Measurements from ENCODE around the gene DHCR7. TPM values are rescaled to one million over a fixed set of nuclear protein-coding genes. Genes with fewer than 3 reads are reported as not detected.

Gene DHCR7
- total and polyA plus RNA-seq, 2 experiments from 2014 or later, result 140 to 303 TPM

DNA sequence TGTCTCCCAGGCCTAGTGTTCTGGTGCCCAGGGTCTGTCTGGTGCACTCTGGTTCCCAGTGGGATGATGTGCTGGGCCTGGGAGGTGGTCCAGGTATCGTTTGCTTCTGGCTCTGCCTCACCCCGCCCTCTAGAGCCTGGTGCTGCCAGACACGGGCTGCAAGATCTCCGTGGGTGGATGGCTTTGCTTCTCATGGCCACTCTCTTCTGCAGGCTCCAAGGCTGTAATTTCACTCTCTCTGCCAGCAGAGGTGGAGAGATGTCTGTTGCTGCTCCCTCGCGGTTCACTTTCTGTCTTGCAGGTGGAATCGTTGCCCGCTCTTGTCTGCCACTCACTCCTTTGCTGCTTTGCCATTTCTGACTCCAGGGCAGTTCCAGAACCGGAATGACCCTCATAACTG, 18.2 kb upstream of the DHCR7 start:
- no peaks in the 10 kb centered on the region for H3K27me3 ChIP-seq
- WGBS (ENCODE audit: low lambda C conversion rate, missing lambda C conversion rate), result 89% methylated on average over 9 of the region's 9 CpGs
- H3K79me2 ChIP-seq, result no peaks in the 10 kb centered on the region
- H3K9me2 ChIP-seq (replicated peaks; ENCODE audit: insufficient read depth), result no peaks in the 10 kb centered on the region
- H3K27ac ChIP-seq, result no peak overlapping the region
- H3K4me2 ChIP-seq, result no peak overlapping the region
- H3K4me1 ChIP-seq (ENCODE audit: insufficient read depth), result no peaks in the 10 kb centered on the region
- TF ChIP-seq EZH2 (IDR thresholded peaks at IDR 0.05; ENCODE audit: borderline replicate concordance), result no peak
- TF ChIP-seq, protein P1, sequence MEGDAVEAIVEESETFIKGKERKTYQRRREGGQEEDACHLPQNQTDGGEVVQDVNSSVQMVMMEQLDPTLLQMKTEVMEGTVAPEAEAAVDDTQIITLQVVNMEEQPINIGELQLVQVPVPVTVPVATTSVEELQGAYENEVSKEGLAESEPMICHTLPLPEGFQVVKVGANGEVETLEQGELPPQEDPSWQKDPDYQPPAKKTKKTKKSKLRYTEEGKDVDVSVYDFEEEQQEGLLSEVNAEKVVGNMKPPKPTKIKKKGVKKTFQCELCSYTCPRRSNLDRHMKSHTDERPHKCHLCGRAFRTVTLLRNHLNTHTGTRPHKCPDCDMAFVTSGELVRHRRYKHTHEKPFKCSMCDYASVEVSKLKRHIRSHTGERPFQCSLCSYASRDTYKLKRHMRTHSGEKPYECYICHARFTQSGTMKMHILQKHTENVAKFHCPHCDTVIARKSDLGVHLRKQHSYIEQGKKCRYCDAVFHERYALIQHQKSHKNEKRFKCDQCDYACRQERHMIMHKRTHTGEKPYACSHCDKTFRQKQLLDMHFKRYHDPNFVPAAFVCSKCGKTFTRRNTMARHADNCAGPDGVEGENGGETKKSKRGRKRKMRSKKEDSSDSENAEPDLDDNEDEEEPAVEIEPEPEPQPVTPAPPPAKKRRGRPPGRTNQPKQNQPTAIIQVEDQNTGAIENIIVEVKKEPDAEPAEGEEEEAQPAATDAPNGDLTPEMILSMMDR (IDR thresholded peaks at IDR 0.05; ENCODE audit: poor library complexity), result no peak
- TF ChIP-seq EZH2phosphoT487 (IDR thresholded peaks at IDR 0.05; ENCODE audit: low read depth, severe bottlenecking, unreplicated experiment), result no peak
- no peaks in the 10 kb centered on the region for H3K36me3 ChIP-seq (replicated peaks; ENCODE audit: insufficient read depth, low read depth)
- H3K9me3 ChIP-seq (ENCODE audit: low read depth), result no peaks in the 10 kb centered on the region
- no peak overlapping the region for H3K4me3 ChIP-seq
- H4K20me1 ChIP-seq (ENCODE audit: insufficient read depth, poor library complexity, severe bottlenecking), result no peaks in the 10 kb centered on the region
- DNase-seq (ENCODE audit: low spot score), result no peak
- H2AFZ ChIP-seq, result no peak overlapping the region

DNA sequence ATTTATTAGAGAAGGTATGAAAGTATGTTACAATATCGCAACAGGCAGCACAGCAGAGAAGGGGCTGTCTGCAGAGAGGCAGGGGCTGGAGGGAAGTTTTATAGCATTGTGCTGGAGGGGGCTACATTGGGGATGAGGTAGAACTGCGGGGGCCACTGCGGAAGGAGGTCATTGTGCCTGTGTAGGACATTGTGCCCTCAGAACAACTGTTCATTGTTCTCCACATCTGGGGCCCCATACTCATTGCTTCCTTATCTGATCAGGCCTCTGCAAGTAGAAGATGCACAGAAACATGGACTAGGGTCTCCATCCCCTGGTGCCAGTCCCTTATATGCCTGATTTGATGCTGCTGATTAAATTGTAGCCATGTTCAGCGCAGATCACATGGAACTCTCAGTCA, 16.9 kb upstream of the DHCR7 start:
- Histone ChIP-seq H2AFZ (no peak overlapping the region), H3K4me2 (no peak overlapping the region), H3K4me3 (no peak overlapping the region), H3K27ac (no peak overlapping the region), H3K27me3 (no peaks in the 10 kb centered on the region), H3K79me2 (no peaks in the 10 kb centered on the region), H3K9me3 (ENCODE audit: low read depth) (no peaks in the 10 kb centered on the region), H3K4me1 (ENCODE audit: insufficient read depth) (no peaks in the 10 kb centered on the region), H3K36me3 (replicated peaks; ENCODE audit: insufficient read depth, low read depth) (no peaks in the 10 kb centered on the region), H4K20me1 (ENCODE audit: insufficient read depth, poor library complexity, severe bottlenecking) (no peaks in the 10 kb centered on the region), H3K9me2 (replicated peaks; ENCODE audit: insufficient read depth) (no peaks in the 10 kb centered on the region)
- TF ChIP-seq EZH2 (IDR thresholded peaks at IDR 0.05; ENCODE audit: borderline replicate concordance) (no peak), EZH2phosphoT487 (IDR thresholded peaks at IDR 0.05; ENCODE audit: low read depth, severe bottlenecking, unreplicated experiment) (no peak)
- TF ChIP-seq, protein P1 (IDR thresholded peaks at IDR 0.05; ENCODE audit: poor library complexity), result no peak
- 97% methylated on average over 4 of the region's 4 CpGs for WGBS (ENCODE audit: low lambda C conversion rate, missing lambda C conversion rate)
- DNase-seq (ENCODE audit: low spot score), result no peak

DNA sequence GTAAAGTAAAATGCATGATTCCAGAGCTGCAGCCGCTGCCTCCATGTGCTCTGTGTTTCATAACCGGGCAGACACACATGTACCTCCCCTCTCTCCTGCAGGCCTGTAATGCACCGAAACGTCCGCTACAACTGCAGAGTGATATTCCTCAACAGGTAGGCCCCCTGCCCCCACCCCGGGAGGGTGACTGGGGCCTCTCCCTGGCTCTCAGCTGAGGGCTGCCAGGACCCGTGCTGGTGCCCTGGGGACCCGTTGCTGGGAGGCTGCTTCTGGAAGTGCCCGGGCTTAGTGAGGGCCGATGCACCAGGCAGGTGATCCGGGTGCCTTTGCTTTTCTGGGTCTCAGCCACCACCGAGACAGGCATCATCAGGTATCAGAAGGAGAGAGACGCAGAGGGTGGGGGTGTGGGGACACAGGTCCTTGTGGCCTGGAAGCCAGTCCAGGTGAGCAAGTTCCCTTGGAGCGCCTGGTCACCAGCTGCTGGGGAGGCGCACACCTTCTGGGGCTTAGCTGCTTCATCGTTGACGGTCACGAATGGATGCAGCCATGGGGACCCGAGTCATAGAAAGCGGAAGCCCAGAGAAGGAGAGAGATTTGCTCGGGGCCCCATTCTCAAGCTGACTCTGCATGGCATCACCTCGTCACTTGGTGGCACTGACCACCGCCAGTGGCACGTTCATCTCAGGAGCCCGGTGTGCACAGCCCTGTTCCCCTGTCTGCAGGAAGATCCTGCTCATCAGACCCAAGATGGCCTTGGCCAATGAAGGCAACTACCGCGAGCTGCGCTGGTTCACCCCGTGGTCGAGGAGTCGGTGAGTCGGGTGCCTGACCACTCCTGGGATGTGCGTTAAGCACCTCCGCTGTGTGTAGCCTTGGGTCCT, 15.4 kb upstream of the DHCR7 start:
- no peaks in the 10 kb centered on the region for H3K9me2 ChIP-seq (replicated peaks; ENCODE audit: insufficient read depth)
- H4K20me1 ChIP-seq (ENCODE audit: insufficient read depth, poor library complexity, severe bottlenecking), result no peaks in the 10 kb centered on the region
- H3K4me2 ChIP-seq, result no peak overlapping the region
- no peaks in the 10 kb centered on the region for H3K27me3 ChIP-seq
- 97% methylated on average over 34 of the region's 34 CpGs for WGBS (ENCODE audit: low lambda C conversion rate, missing lambda C conversion rate)
- TF ChIP-seq EZH2phosphoT487 (IDR thresholded peaks at IDR 0.05; ENCODE audit: low read depth, severe bottlenecking, unreplicated experiment), result no peak
- TF ChIP-seq EZH2 (IDR thresholded peaks at IDR 0.05; ENCODE audit: borderline replicate concordance), result no peak
- TF ChIP-seq, protein P1 (IDR thresholded peaks at IDR 0.05; ENCODE audit: poor library complexity), result no peak
- H3K36me3 ChIP-seq (replicated peaks; ENCODE audit: insufficient read depth, low read depth), result no peaks in the 10 kb centered on the region
- no peak overlapping the region for H3K27ac ChIP-seq
- no peak for DNase-seq (ENCODE audit: low spot score)
- no peaks in the 10 kb centered on the region for H3K79me2 ChIP-seq
- H3K9me3 ChIP-seq (ENCODE audit: low read depth), result no peaks in the 10 kb centered on the region
- no peak overlapping the region for H3K4me3 ChIP-seq
- no peak overlapping the region for H2AFZ ChIP-seq
- H3K4me1 ChIP-seq (ENCODE audit: insufficient read depth), result no peaks in the 10 kb centered on the region

Measured in hepatocyte (in vitro differentiated cells).